SK-N-SH (cell line): ENCODE results near the gene SDHAF4. TPM values are rescaled to one million over a fixed set of nuclear protein-coding genes. Genes with fewer than 3 reads are reported as not detected.

Experiments
- CTCF ChIA-PET: fragments of 300-600, 350-600 bp; formaldehyde crosslinking; extraction: SDS; loops from one replicate; lab custom pipeline; 2021; lab: Yijun Ruan, JAX
- POLR2A ChIA-PET: fragments of 350-600 bp; sonication (Branson Sonifier 250); formaldehyde crosslinking; extraction: SDS; loops from one replicate; lab custom pipeline; 2020; ENCODE audit warnings: antibody characterized with exemption, inconsistent platforms; lab: Yijun Ruan, JAX
- DNase-seq: peaks from one replicate; pipeline ENCODE4 v3.0.0; 2012
- H2AFZ ChIP-seq: fragments of 200-600 bp; sonication (generic); 2 replicates; pipeline ENCODE4 v1.8.1; 2016; ENCODE audit warnings: antibody characterized with exemption, mild to moderate bottlenecking, low read depth
- H3F3A ChIP-seq: fragments of 200-600 bp; sonication (generic); replicated peaks from 2 replicates; pipeline ENCODE3; 2016; ENCODE audit warnings: antibody characterized with exemption, mild to moderate bottlenecking; ENCODE audit not compliant: insufficient read depth
- H3K27ac ChIP-seq, 2 experiments: fragments of 200-500 bp in 1 of 2; fragments of 200-600 bp in 1 of 2; sonication (Bioruptor generic) in 1 of 2; sonication (generic), shearing (Covaris generic) in 1 of 2; 2 replicates each; pipeline versions ENCODE4 v1.5.1 to v1.6.1; 2014 to 2016; ENCODE audit warnings: low read depth in 2 of 2, inconsistent platforms in 1 of 2, low read length in 1 of 2, mild to moderate bottlenecking in 1 of 2, mixed read lengths in 1 of 2
- H3K27me3 ChIP-seq: fragments of 200-600 bp; sonication (generic), shearing (Covaris generic); 2 replicates; pipeline ENCODE4 v1.6.1; 2016; ENCODE audit warnings: mixed run types; ENCODE audit not compliant: insufficient read depth
- H3K36me3 ChIP-seq, 2 experiments: fragments of 200-500 bp in 1 of 2; fragments of 200-600 bp in 1 of 2; sonication (Bioruptor generic) in 1 of 2; sonication (generic) in 1 of 2; replicated peaks in 1 of 2; 2 replicates each; pipeline versions ENCODE3 to v1.5.1; 2014 to 2016; ENCODE audit warnings: low read length in 1 of 2, mild to moderate bottlenecking in 1 of 2; ENCODE audit not compliant: insufficient read depth in 2 of 2, control insufficient read depth in 1 of 2
- H3K4me1 ChIP-seq, 2 experiments: fragments of 200-500 bp in 1 of 2; fragments of 200-600 bp in 1 of 2; sonication (Bioruptor generic) in 1 of 2; sonication (generic), shearing (Covaris generic) in 1 of 2; 2 replicates each; pipeline versions ENCODE4 v1.5.1 to v1.6.1; 2014 to 2016; ENCODE audit warnings: low read depth in 1 of 2, low read length in 1 of 2, mixed run types in 1 of 2; ENCODE audit not compliant: insufficient read depth in 2 of 2, control insufficient read depth in 1 of 2
- H3K4me2 ChIP-seq: fragments of 200-600 bp; sonication (generic), shearing (Covaris generic); 2 replicates; pipeline ENCODE4 v1.6.1; 2017; ENCODE audit warnings: mixed run types
- H3K4me3 ChIP-seq, 2 experiments: fragments of 200-500 bp in 1 of 2; fragments of 200-600 bp in 1 of 2; sonication (Bioruptor generic) in 1 of 2; sonication (generic), shearing (Covaris generic) in 1 of 2; 2 replicates each; pipeline versions ENCODE4 v1.5.1 to v1.8.1; 2014 to 2016; ENCODE audit warnings: low read depth in 2 of 2, inconsistent platforms in 1 of 2, low read length in 1 of 2, mild to moderate bottlenecking in 1 of 2, mixed read lengths in 1 of 2, moderate library complexity in 1 of 2
- H3K79me2 ChIP-seq: fragments of 200-600 bp; sonication (generic); 2 replicates; pipeline ENCODE4 v1.8.1; 2017; ENCODE audit warnings: mild to moderate bottlenecking; ENCODE audit not compliant: insufficient read depth
- H3K9ac ChIP-seq: fragments of 200-600 bp; sonication (generic); 2 replicates; pipeline ENCODE4 v1.6.1; 2017; ENCODE audit warnings: mixed run types
- H3K9me2 ChIP-seq: fragments of 200-600 bp; sonication (generic); 2 replicates; pipeline ENCODE4 v1.6.1; 2017; ENCODE audit warnings: mixed run types
- H3K9me3 ChIP-seq: fragments of 200-600 bp; sonication (generic); 2 replicates; pipeline ENCODE4 v1.6.1; 2017; ENCODE audit warnings: mixed run types, mild to moderate bottlenecking, moderate library complexity
- H4K20me1 ChIP-seq: fragments of 200-600 bp; sonication (generic); 2 replicates; pipeline ENCODE4 v1.6.1; 2017; ENCODE audit warnings: mild to moderate bottlenecking, mixed run types; ENCODE audit not compliant: insufficient read depth
- CHD2 ChIP-seq: fragments of 150-350 bp; IDR thresholded peaks from 2 replicates; pipeline ENCODE4 v1.6.1; 2018; ENCODE audit warnings: low read length; ENCODE audit not compliant: partially characterized antibody
- EP300 ChIP-seq, 2 experiments: IDR thresholded peaks; 2 replicates each; pipeline versions ENCODE4 v1.4.0 to v1.6.1; 2012; ENCODE audit warnings: borderline replicate concordance in 1 of 2, low read depth in 1 of 2, low read length in 1 of 2
- FOXM1 ChIP-seq: IDR thresholded peaks from 2 replicates; pipeline ENCODE4 v1.4.0; 2012; ENCODE audit warnings: low read depth, mild to moderate bottlenecking
- GATA2 ChIP-seq: sonication (generic); formaldehyde crosslinking; IDR thresholded peaks from 2 replicates; pipeline ENCODE4 v1.5.0; 2020; ENCODE audit warnings: mild to moderate bottlenecking, missing genetic modification reagents
- JUND ChIP-seq: IDR thresholded peaks from 2 replicates; pipeline ENCODE4 v1.4.0; 2012
- MEF2A ChIP-seq: IDR thresholded peaks from 2 replicates; pipeline ENCODE4 v1.4.0; 2012; ENCODE audit warnings: low read depth, borderline replicate concordance
- NRF1 ChIP-seq: IDR thresholded peaks from 2 replicates; pipeline ENCODE4 v1.6.1; 2012; ENCODE audit warnings: low read depth, mild to moderate bottlenecking, low read length
- RCOR1 ChIP-seq: fragments of 150-350 bp; IDR thresholded peaks from 2 replicates; pipeline ENCODE4 v1.6.1; 2017; ENCODE audit warnings: antibody characterized with exemption, low read length
- SIN3A ChIP-seq: IDR thresholded peaks from 2 replicates; pipeline ENCODE4 v1.6.1; 2012; ENCODE audit warnings: low read depth, mild to moderate bottlenecking, low read length, moderate library complexity, borderline replicate concordance
- SMC3 ChIP-seq: IDR thresholded peaks from 2 replicates; pipeline ENCODE4 v1.6.1; 2012; ENCODE audit warnings: low read depth, low read length, improper control_type of control experiment
- TAF1 ChIP-seq: IDR thresholded peaks from 2 replicates; pipeline ENCODE4 v1.6.1; 2012; ENCODE audit warnings: low read depth, mild to moderate bottlenecking, low read length, moderate library complexity, borderline replicate concordance
- TCF12 ChIP-seq: IDR thresholded peaks from 2 replicates; pipeline ENCODE4 v1.4.0; 2012
- YY1 ChIP-seq: IDR thresholded peaks from 2 replicates; pipeline ENCODE4 v1.4.0; 2012; ENCODE audit warnings: low read depth, mild to moderate bottlenecking
- WGBS: methylation state at CpG from one replicate; pipeline ENCODE4 v1.1.6; 2017; ENCODE audit warnings: low lambda C conversion rate; 5-methylcytosine and 5-hydroxymethylcytosine counted together
- polyA plus RNA-seq, 3 experiments: library from polyadenylated mRNA; depleted of rRNA; stranded (reverse); fragments of >200 nt; gene quantifications; 2 replicates each; pipeline ENCODE4 v1.2.3, GENCODE V29; 2012
- TF ChIP-seq, protein P1 (sequence below): IDR thresholded peaks from 2 replicates; pipeline ENCODE4 v1.4.0; 2012; ENCODE audit warnings: low read depth, borderline replicate concordance
- TF ChIP-seq, protein P2 (sequence below): IDR thresholded peaks from 2 replicates; pipeline ENCODE4; 2012
- TF ChIP-seq, protein P3 (sequence below): fragments of 200-600 bp; sonication (generic); IDR thresholded peaks from 2 replicates; pipeline ENCODE4 v1.6.1; 2017; ENCODE audit warnings: antibody characterized with exemption, mild to moderate bottlenecking, moderate library complexity
- TF ChIP-seq, protein P4 (sequence below): IDR thresholded peaks from 2 replicates; pipeline ENCODE4 v1.4.0; 2012; ENCODE audit warnings: low read depth

SDHAF4 gene
- polyA plus RNA-seq, 1 of the 3 experiments (the other 2 are of a cell fraction) = 8.6 TPM

DNA sequence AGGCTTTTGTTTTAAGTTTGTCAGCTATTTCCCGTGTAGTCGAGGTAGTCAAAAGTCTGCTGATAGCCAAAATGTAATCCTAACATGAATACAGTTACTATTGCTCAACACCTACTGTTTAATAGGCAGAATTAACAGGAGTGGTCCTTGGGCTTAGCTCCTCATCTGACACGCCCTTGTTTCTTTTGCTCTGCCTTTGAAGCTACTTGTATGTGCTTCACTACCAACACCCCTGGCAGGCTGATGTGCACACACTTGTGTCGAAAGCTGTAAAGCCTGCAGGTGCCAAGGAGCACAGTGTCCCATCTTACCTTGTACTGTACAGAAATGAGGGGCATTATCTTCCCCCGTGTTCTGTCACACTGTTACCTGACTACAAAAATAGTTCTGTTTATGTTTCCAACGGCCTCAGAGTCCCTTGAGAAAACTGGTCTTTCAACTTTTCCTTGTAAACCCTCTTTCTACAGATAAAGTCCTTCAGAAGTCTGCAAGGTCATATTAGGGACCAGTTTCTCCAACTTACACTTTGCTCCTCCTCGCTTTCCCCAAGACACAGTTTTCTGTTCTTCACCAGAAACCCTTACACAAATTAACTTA, 9.3 kb downstream of the SDHAF4 start:
- Histone ChIP-seq H3K4me1 (no peaks in the 10 kb centered on the region), H3K27ac (no peak overlapping the region), H2AFZ (no peak overlapping the region), H3K9me2 (no peaks in the 10 kb centered on the region), H4K20me1 (no peaks in the 10 kb centered on the region), H3K4me3 (no peak overlapping the region), H3K27me3 (no peaks in the 10 kb centered on the region), H3F3A (peaks cover 4% of the 10 kb centered on the region), H3K9me3 (no peaks in the 10 kb centered on the region), H3K36me3 (peaks cover 3 to 13% of the 10 kb centered on the region in 2 experiments), H3K4me2 (no peak overlapping the region), H3K9ac (no peak overlapping the region), H3K79me2 (0 out of 2 replicates have a peak, but pooled peaks cover under 1% of the 10 kb centered on the region)
- CTCF ChIA-PET = no interaction called here
- TF ChIP-seq TAF1 = no peak
- TF ChIP-seq JUND = no peak
- TF ChIP-seq, protein P1, sequence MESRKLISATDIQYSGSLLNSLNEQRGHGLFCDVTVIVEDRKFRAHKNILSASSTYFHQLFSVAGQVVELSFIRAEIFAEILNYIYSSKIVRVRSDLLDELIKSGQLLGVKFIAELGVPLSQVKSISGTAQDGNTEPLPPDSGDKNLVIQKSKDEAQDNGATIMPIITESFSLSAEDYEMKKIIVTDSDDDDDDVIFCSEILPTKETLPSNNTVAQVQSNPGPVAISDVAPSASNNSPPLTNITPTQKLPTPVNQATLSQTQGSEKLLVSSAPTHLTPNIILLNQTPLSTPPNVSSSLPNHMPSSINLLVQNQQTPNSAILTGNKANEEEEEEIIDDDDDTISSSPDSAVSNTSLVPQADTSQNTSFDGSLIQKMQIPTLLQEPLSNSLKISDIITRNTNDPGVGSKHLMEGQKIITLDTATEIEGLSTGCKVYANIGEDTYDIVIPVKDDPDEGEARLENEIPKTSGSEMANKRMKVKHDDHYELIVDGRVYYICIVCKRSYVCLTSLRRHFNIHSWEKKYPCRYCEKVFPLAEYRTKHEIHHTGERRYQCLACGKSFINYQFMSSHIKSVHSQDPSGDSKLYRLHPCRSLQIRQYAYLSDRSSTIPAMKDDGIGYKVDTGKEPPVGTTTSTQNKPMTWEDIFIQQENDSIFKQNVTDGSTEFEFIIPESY = no peak
- TF ChIP-seq RCOR1 = no peak
- no peak for TF ChIP-seq SIN3A
- no peak for TF ChIP-seq YY1
- no peak for TF ChIP-seq EP300 (IDR thresholded peaks at IDR 0.05; ENCODE audit: borderline replicate concordance in 1 of 2, low read depth in 1 of 2, low read length in 1 of 2)
- no peak for TF ChIP-seq FOXM1
- TF ChIP-seq MEF2A = no peak
- TF ChIP-seq NRF1 = no peak
- 93% methylated on average over 7 of the region's 7 CpGs for WGBS
- DNase-seq = no peak
- POLR2A ChIA-PET = no interaction called here

DNA sequence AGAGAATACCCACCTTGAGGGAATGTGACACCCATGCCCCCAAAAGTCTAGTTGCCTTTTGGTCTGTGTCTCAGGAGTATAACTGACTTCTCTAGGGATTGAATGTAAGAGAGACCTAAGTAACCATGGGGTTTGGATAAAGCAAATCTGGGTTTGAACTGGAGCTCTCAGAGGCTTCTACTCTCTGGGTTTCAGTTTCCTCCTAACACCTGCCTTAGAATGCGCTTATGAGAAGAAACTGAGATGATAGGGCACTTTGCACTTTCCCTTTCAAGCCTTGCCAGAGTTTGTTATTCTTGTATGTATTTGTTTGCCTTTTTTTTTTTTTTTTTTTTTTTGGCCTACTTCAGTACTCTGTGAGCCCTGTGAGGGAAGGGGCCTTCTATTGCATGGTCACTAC, 19.4 kb downstream of the SDHAF4 start:
- no peaks in the 10 kb centered on the region for H3K79me2 ChIP-seq
- peaks cover 5 to 14% of the 10 kb centered on the region in 2 experiments for H3K36me3 ChIP-seq
- no peak overlapping the region for H3K4me2 ChIP-seq
- no peaks in the 10 kb centered on the region for H3F3A ChIP-seq
- H4K20me1 ChIP-seq = no peaks in the 10 kb centered on the region
- POLR2A ChIA-PET = no interaction called here
- H3K27me3 ChIP-seq = no peaks in the 10 kb centered on the region
- H2AFZ ChIP-seq = no peak overlapping the region
- WGBS = 83% methylated on average over 1 of the region's 1 CpG
- H3K9me3 ChIP-seq = no peaks in the 10 kb centered on the region
- no peak overlapping the region for H3K27ac ChIP-seq
- CTCF ChIA-PET = no interaction called here
- no peak for DNase-seq
- no peaks in the 10 kb centered on the region for H3K9me2 ChIP-seq
- H3K4me3 ChIP-seq = no peak overlapping the region
- H3K4me1 ChIP-seq = no peaks in the 10 kb centered on the region
- H3K9ac ChIP-seq = no peak overlapping the region
- TF ChIP-seq, protein P1 = no peak
- TF ChIP-seq, protein P2, sequence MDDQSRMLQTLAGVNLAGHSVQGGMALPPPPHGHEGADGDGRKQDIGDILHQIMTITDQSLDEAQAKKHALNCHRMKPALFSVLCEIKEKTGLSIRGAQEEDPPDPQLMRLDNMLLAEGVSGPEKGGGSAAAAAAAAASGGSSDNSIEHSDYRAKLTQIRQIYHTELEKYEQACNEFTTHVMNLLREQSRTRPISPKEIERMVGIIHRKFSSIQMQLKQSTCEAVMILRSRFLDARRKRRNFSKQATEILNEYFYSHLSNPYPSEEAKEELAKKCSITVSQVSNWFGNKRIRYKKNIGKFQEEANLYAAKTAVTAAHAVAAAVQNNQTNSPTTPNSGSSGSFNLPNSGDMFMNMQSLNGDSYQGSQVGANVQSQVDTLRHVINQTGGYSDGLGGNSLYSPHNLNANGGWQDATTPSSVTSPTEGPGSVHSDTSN = no peak
- no peak for TF ChIP-seq CHD2
- TF ChIP-seq, protein P3, sequence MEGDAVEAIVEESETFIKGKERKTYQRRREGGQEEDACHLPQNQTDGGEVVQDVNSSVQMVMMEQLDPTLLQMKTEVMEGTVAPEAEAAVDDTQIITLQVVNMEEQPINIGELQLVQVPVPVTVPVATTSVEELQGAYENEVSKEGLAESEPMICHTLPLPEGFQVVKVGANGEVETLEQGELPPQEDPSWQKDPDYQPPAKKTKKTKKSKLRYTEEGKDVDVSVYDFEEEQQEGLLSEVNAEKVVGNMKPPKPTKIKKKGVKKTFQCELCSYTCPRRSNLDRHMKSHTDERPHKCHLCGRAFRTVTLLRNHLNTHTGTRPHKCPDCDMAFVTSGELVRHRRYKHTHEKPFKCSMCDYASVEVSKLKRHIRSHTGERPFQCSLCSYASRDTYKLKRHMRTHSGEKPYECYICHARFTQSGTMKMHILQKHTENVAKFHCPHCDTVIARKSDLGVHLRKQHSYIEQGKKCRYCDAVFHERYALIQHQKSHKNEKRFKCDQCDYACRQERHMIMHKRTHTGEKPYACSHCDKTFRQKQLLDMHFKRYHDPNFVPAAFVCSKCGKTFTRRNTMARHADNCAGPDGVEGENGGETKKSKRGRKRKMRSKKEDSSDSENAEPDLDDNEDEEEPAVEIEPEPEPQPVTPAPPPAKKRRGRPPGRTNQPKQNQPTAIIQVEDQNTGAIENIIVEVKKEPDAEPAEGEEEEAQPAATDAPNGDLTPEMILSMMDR = no peak
- no peak for TF ChIP-seq SMC3
- TF ChIP-seq TCF12 = no peak
- TF ChIP-seq, protein P4, sequence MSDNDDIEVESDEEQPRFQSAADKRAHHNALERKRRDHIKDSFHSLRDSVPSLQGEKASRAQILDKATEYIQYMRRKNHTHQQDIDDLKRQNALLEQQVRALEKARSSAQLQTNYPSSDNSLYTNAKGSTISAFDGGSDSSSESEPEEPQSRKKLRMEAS = no peak
- no peak for TF ChIP-seq GATA2 (CRISPR knock-in tag)
